ENCODE results near the gene SCGB1A1.
"Not testable (repeated sequence)": the region's sequence is repeated elsewhere in the genome, so short reads cannot be mapped to it uniquely, and the experiment has no call there.

The SCGB1A1 gene, protein sequence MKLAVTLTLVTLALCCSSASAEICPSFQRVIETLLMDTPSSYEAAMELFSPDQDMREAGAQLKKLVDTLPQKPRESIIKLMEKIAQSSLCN

GRCh38 chr11:62418733-62419132, at the start of gene SCGB1A1:
Gene SCGB1A1 (plus strand): TSS chr11:62419033. CDS start chr11:62419096, 63 bp downstream.
- Mint-ChIP-seq H3K4me1 (no peaks in the 10 kb centered on the region), H3K4me3 (no peak within 1 kb of the TSS), H3K27ac (no peak within 1 kb of the TSS), H3K9me3 (no peaks in the 10 kb centered on the region), H3K36me3 (no peaks in the 10 kb centered on the region), H3K27me3 (peaks cover 3% of the 10 kb centered on the region)
- ATAC-seq (ENCODE audit: low read depth): no peak
- DNase-seq (ENCODE audit: low spot score in 2 of 2): no peak

- H3K27ac Mint-ChIP-seq: no peak overlapping the region
- H3K4me1 Mint-ChIP-seq: peaks cover 6% of the 10 kb centered on the region
- no peaks in the 10 kb centered on the region for H3K9me3 Mint-ChIP-seq
- DNase-seq (ENCODE audit: low spot score in 2 of 2) (no peak), ATAC-seq (ENCODE audit: low read depth) (peak; percentile 78)
- no peaks in the 10 kb centered on the region for H3K27me3 Mint-ChIP-seq
- H3K4me3 Mint-ChIP-seq: peak overlapping the region; percentile 80
- H3K36me3 Mint-ChIP-seq: peaks cover 1% of the 10 kb centered on the region
Observed at GRCh38 chr11:62370743-62371440, 47.9 kb upstream of the SCGB1A1 start.

DNA sequence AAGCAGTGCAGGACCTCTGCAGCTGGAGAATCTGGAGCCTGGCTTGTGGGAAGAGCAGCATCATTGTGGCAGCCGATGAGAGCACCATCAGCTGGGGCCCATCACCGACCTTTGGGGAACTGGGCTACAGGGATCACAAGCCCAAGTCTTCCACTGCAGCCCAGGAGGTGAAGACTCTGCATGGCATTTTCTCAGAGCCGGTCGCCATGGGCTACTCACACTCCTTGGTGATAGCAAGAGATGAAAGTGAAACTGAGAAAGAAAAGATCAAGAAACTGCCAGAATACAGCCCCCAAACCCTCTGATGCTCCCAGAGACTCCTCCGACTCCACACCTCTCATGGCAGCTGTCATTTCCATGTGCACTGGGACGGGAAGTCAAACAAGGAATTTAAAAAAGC, 46.0 kb upstream of the SCGB1A1 start:
- no peak for ATAC-seq (ENCODE audit: low read depth)
- H3K36me3 Mint-ChIP-seq: peaks cover 1% of the 10 kb centered on the region
- H3K4me3 Mint-ChIP-seq: no peak overlapping the region
- H3K27me3 Mint-ChIP-seq: no peaks in the 10 kb centered on the region
- H3K27ac Mint-ChIP-seq: no peak overlapping the region
- no peaks in the 10 kb centered on the region for H3K9me3 Mint-ChIP-seq
- no peak for DNase-seq (ENCODE audit: low spot score in 2 of 2)
- peaks cover 6% of the 10 kb centered on the region for H3K4me1 Mint-ChIP-seq

DNA sequence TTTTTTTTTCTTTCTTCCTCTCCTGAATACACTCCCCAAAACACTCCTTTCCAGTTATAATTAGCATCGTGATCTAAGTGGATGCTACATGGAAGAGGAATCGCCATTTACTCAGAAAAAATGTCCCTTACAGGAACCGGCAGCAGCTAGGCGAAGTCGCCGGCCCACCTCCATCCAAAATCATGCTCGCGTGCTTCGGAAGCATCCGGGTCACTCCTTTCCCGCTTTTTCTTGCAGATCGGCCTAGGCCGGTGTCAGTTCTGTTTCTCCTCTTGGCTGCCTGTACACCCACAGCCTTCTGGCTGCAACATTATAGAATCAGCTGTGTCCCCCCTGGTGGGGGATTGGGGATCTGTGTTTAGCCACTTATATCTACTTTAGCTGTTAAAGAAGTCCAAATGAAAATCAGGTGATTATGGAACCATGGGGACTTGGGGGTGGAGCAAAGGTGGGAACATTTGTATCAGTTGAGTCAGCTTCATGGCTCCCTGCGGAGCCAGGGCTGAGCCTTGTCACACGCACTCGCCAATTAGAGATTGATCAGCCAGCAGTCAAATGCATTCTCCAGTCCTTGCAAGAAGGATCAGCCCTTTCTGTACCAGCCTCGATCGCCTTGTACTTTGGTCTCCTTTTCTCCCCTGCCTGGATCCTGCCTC, 45.2 kb upstream of the SCGB1A1 start:
- no peaks in the 10 kb centered on the region for H3K9me3 Mint-ChIP-seq
- peaks cover 1% of the 10 kb centered on the region for H3K36me3 Mint-ChIP-seq
- ATAC-seq (ENCODE audit: low read depth): no peak
- DNase-seq (ENCODE audit: low spot score in 2 of 2): no peak
- peaks cover 6% of the 10 kb centered on the region for H3K4me1 Mint-ChIP-seq
- H3K27ac Mint-ChIP-seq: no peak overlapping the region
- no peaks in the 10 kb centered on the region for H3K27me3 Mint-ChIP-seq
- H3K4me3 Mint-ChIP-seq: no peak overlapping the region

DNA sequence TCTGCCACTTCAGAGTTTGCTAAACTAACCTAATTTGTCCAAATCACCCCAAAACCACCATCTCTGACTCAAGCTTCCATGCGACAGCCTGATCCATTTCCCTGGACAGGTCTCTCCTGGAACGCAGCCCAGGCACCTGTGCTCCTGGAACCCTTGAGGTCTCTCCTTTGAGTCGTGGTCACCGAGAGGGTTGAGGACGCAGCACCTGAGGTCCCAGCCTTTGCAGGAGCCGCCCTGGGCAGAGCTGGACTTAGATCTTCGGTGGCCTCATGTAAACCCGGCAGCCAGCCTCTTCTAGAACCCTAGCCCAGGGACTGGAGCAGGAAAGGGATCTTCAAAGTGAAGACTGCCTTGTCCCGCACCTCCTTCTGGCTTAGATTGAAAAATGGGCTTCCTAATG, 44.0 kb upstream of the SCGB1A1 start:
- H3K9me3 Mint-ChIP-seq: no peaks in the 10 kb centered on the region
- peaks cover 1% of the 10 kb centered on the region for H3K36me3 Mint-ChIP-seq
- no peaks in the 10 kb centered on the region for H3K27me3 Mint-ChIP-seq
- no peak overlapping the region for H3K27ac Mint-ChIP-seq
- no peak overlapping the region for H3K4me3 Mint-ChIP-seq
- no peak for DNase-seq (ENCODE audit: low spot score in 2 of 2)
- ATAC-seq (ENCODE audit: low read depth): no peak
- peaks cover 6% of the 10 kb centered on the region for H3K4me1 Mint-ChIP-seq

- not testable (repeated sequence) for ATAC-seq (ENCODE audit: low read depth); H3K27me3 Mint-ChIP-seq; H3K36me3 Mint-ChIP-seq; H3K4me3 Mint-ChIP-seq; H3K9me3 Mint-ChIP-seq; H3K4me1 Mint-ChIP-seq; H3K27ac Mint-ChIP-seq
- peak in 1 of 2 donors; percentile 48 for DNase-seq (ENCODE audit: low spot score in 2 of 2)
Observed at GRCh38 chr11:62378459-62379063, 40.3 kb upstream of the SCGB1A1 start.

- H3K4me3 Mint-ChIP-seq; H3K27me3 Mint-ChIP-seq; ATAC-seq (ENCODE audit: low read depth); H3K27ac Mint-ChIP-seq; DNase-seq (ENCODE audit: low spot score in 2 of 2); H3K4me1 Mint-ChIP-seq; H3K36me3 Mint-ChIP-seq; H3K9me3 Mint-ChIP-seq: not testable (repeated sequence)
Observed at GRCh38 chr11:62379586-62379985, 39.2 kb upstream of the SCGB1A1 start.

DNA sequence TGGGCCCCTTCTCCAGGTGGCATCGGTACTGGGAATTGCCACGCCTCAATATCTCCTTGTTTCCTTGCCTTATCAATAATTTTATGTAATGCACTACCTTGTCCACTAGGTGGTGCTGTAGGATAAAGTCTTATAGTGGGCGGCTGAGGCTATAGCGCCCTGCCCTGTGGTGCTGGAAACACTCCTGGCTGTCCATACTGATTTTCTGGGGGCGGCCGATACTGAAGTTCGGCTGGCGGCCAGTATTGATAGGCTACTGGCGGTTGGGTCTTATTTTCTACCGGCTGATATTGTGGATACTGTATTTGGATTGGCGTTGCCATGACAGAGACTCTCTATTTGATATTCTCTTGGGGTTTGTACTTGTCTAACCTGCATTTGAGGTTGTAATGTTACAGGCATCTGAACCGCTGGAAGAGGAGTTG, 38.0 kb upstream of the SCGB1A1 start:
- H3K27me3 Mint-ChIP-seq, H3K4me3 Mint-ChIP-seq, H3K4me1 Mint-ChIP-seq, H3K36me3 Mint-ChIP-seq, H3K9me3 Mint-ChIP-seq, H3K27ac Mint-ChIP-seq: not testable (repeated sequence)
- ATAC-seq (ENCODE audit: low read depth) (peak; percentile 77), DNase-seq (ENCODE audit: low spot score in 2 of 2) (peak; percentile 44 to 71)

DNA sequence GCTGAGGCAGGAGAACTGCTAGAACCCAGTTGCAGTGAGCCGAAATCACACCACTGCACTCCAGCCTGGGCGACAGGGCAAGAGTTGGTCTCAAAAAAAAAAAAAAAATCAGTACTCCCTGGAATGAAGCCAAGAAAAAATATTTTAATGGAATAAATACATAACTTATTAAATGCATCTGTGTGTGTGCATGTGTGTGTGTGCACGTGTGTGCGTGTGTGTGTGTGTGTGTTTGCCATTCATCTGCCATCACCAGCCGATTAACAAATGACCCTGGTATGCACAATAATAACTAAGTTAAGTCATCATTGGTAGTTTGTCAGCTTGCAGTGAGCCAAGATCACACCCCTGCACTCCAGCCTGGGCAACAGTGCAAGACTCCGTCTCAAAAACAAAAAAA, 35.0 kb upstream of the SCGB1A1 start:
- Mint-ChIP-seq H3K4me3 (no peak overlapping the region), H3K27ac (no peak overlapping the region), H3K4me1 (peaks cover 5% of the 10 kb centered on the region), H3K9me3 (no peaks in the 10 kb centered on the region), H3K36me3 (no peaks in the 10 kb centered on the region), H3K27me3 (no peaks in the 10 kb centered on the region)
- no peak for ATAC-seq (ENCODE audit: low read depth)
- DNase-seq (ENCODE audit: low spot score in 2 of 2): no peak

DNA sequence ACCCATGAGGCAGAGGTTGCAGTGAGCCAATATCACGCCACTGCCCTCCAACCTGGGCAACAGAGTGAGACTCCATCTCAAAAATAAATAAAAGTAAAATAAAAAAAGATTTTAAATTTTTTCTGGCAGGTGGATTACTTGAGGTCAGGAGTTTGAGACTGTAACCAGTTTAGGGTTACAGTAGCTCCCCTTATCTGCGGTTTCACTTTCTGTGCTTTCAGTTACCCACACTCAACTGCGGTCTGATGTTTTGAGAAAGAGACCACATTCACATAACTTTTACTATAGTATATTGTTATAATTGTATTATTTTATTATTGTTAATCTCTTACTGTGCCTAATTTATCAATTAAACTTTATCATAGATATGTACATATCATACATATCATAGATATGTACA, 32.8 kb upstream of the SCGB1A1 start:
- H3K27me3 Mint-ChIP-seq; H3K4me1 Mint-ChIP-seq; H3K9me3 Mint-ChIP-seq; H3K4me3 Mint-ChIP-seq; H3K27ac Mint-ChIP-seq; H3K36me3 Mint-ChIP-seq; DNase-seq (ENCODE audit: low spot score in 2 of 2); ATAC-seq (ENCODE audit: low read depth): not testable (repeated sequence)

GRCh38 chr11:62387381-62387780, 31.5 kb upstream of the SCGB1A1 start:
- Mint-ChIP-seq H3K27me3 (no peaks in the 10 kb centered on the region), H3K4me3 (no peak overlapping the region), H3K4me1 (no peaks in the 10 kb centered on the region), H3K36me3 (no peaks in the 10 kb centered on the region), H3K9me3 (no peaks in the 10 kb centered on the region), H3K27ac (no peak overlapping the region)
- DNase-seq (ENCODE audit: low spot score in 2 of 2) (no peak), ATAC-seq (ENCODE audit: low read depth) (no peak)

- DNase-seq (ENCODE audit: low spot score in 2 of 2) (no peak), ATAC-seq (ENCODE audit: low read depth) (no peak)
- Mint-ChIP-seq H3K36me3 (no peaks in the 10 kb centered on the region), H3K9me3 (no peaks in the 10 kb centered on the region), H3K27ac (no peak overlapping the region), H3K4me3 (no peak overlapping the region), H3K4me1 (no peaks in the 10 kb centered on the region), H3K27me3 (no peaks in the 10 kb centered on the region)
Observed at GRCh38 chr11:62388999-62389398, 29.8 kb upstream of the SCGB1A1 start.

- H3K4me1 Mint-ChIP-seq: peaks cover 3% of the 10 kb centered on the region
- DNase-seq (ENCODE audit: low spot score in 2 of 2) (no peak), ATAC-seq (ENCODE audit: low read depth) (no peak)
- H3K4me3 Mint-ChIP-seq: no peak overlapping the region
- H3K9me3 Mint-ChIP-seq: no peaks in the 10 kb centered on the region
- no peaks in the 10 kb centered on the region for H3K27me3 Mint-ChIP-seq
- no peaks in the 10 kb centered on the region for H3K36me3 Mint-ChIP-seq
- H3K27ac Mint-ChIP-seq: no peak overlapping the region
Observed at GRCh38 chr11:62390237-62390636, 28.6 kb upstream of the SCGB1A1 start.

- no peak for ATAC-seq (ENCODE audit: low read depth)
- Mint-ChIP-seq H3K27me3 (no peaks in the 10 kb centered on the region), H3K36me3 (no peaks in the 10 kb centered on the region), H3K27ac (no peak overlapping the region), H3K4me1 (peaks cover 3% of the 10 kb centered on the region), H3K4me3 (no peak overlapping the region), H3K9me3 (no peaks in the 10 kb centered on the region)
- DNase-seq (ENCODE audit: low spot score in 2 of 2): no peak
Observed at GRCh38 chr11:62390722-62391121, 28.1 kb upstream of the SCGB1A1 start.

Measured in memory B cell (primary cell).